Natural killer cell (primary cell): ENCODE results near the gene NAA35. TPM values are rescaled to one million over a fixed set of nuclear protein-coding genes. Genes with fewer than 3 reads are reported as not detected.
A peak's percentile ranks its signal among the peaks of the same experiment; 100 is the strongest.

ENCODE experiments used
- ATAC-seq, 3 donors: fragments of 150-1000 bp in 2 of 3; fragments of 200-7000 bp in 1 of 3; cut with Tn5 transposase; 1 replicate in 1 of 3; 2 replicates in 2 of 3; pipeline ENCODE4 v1.10.0; 2021; ENCODE audit warnings: mild to moderate bottlenecking in 2 of 3, moderate library complexity in 2 of 3
- DNase-seq, 2 donors: peaks; one replicate each; pipeline versions ENCODE4 v3.0.0 to v3.0.0-alpha.2; 2013 to 2021; ENCODE audit warnings: mixed read lengths in 1 of 2
- H3K27ac ChIP-seq: one replicate; pipeline ENCODE4 v1.5.1; 2013; ENCODE audit warnings: mild to moderate bottlenecking, low read length
- H3K27me3 ChIP-seq: one replicate; pipeline ENCODE4 v1.6.1; 2013; ENCODE audit warnings: low read length; ENCODE audit not compliant: control insufficient read depth, insufficient read depth
- H3K36me3 ChIP-seq: one replicate; pipeline ENCODE4 v1.6.1; 2013; ENCODE audit warnings: low read length; ENCODE audit not compliant: control insufficient read depth, insufficient read depth
- H3K4me1 ChIP-seq: one replicate; pipeline ENCODE4 v1.6.1; 2013; ENCODE audit warnings: low read length; ENCODE audit not compliant: control insufficient read depth, insufficient read depth
- H3K4me3 ChIP-seq: one replicate; pipeline ENCODE4 v1.5.1; 2013; ENCODE audit warnings: low read length
- H3K9me3 ChIP-seq: one replicate; pipeline ENCODE4 v1.6.1; 2013; ENCODE audit warnings: low read length; ENCODE audit not compliant: control insufficient read depth, insufficient read depth
- H3K27ac Mint-ChIP-seq, 2 donors: one replicate each; pipeline ENCODE4 v1.8.0; 2022; ENCODE audit warnings: mild to moderate bottlenecking in 2 of 2, mixed read lengths in 2 of 2, moderate library complexity in 1 of 2
- H3K27me3 Mint-ChIP-seq, 2 donors: one replicate each; pipeline ENCODE4 v1.8.0; 2022; ENCODE audit warnings: low read depth in 2 of 2, mixed read lengths in 2 of 2
- H3K36me3 Mint-ChIP-seq: one replicate; pipeline ENCODE4 v1.8.0; 2022; ENCODE audit warnings: mixed read lengths
- H3K4me1 Mint-ChIP-seq, 2 donors: one replicate each; pipeline ENCODE4 v1.8.0; 2022; ENCODE audit warnings: mixed read lengths in 2 of 2
- H3K4me3 Mint-ChIP-seq: one replicate; pipeline ENCODE4 v1.8.0; 2022; ENCODE audit warnings: mild to moderate bottlenecking, moderate library complexity, mixed read lengths
- H3K9me3 Mint-ChIP-seq, 2 donors: one replicate each; pipeline ENCODE4 v1.8.0; 2022; ENCODE audit warnings: mixed read lengths in 2 of 2
- WGBS: methylation state at CpG from one replicate; pipeline ENCODE4 v1.1.7; 2013; ENCODE audit warnings: missing lambda C conversion rate; ENCODE audit not compliant: insufficient coverage; 5-methylcytosine and 5-hydroxymethylcytosine counted together
- intact Hi-C: fragments of 100-400 bp; cut with micrococcal nuclease; formaldehyde crosslinking; loops from one replicate; pipeline ENCODE4 v1.14.2; 2022
- total RNA-seq, 4 donors: library from RNA; stranded (reverse); fragments of 120-200 nt in 1 of 4; gene quantifications; one replicate each; pipeline versions ENCODE4 v1.2.3 to v1.2.4, GENCODE V29; 2013 to 2022
- TF ChIP-seq, protein P1 (sequence below): fragments of 200-600 bp; IDR thresholded peaks from one replicate; pipeline ENCODE4 v1.8.0; 2022; ENCODE audit warnings: antibody characterized with exemption

Gene NAA35
- total RNA-seq, 3 donors from 2014 or later (not counting 1 experiment from before 2014, with no cell fraction given): 19.9 to 27.6 (median 21.0) TPM

DNA sequence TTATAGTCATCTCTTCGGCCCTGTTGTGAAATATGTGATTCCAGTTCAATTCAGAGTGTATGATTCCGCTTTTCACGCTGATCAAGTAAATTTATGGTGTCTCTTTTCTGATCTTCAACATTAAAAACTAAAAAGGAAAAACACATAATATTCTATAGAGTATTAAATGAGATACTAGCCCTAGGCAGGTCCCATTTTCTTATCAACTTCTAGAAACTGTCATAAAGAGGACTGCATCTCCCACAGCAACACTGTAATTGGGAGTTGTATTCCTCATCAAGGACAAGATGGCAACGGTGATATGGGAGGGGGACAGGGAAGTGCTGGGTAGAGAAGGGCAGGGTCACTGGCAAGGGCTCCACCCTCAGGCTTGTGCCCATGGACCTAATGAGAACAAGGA, 86.8 kb downstream of the NAA35 start:
- DNase-seq (no peak), ATAC-seq (no peak)
- H3K27me3 Mint-ChIP-seq: no peaks in the 10 kb centered on the region
- Histone ChIP-seq H3K9me3 (no peaks in the 10 kb centered on the region), H3K36me3 (peaks cover 15% of the 10 kb centered on the region), H3K4me1 (no peaks in the 10 kb centered on the region), H3K4me3 (no peak overlapping the region), H3K27ac (no peak overlapping the region), H3K27me3 (no peaks in the 10 kb centered on the region)
- peak overlapping the region in 1 of 2 donors; percentile 66 for H3K27ac Mint-ChIP-seq
- no peak overlapping the region for H3K4me3 Mint-ChIP-seq
- no peaks in the 10 kb centered on the region for H3K9me3 Mint-ChIP-seq
- 100% methylated on average over 3 of the region's 4 CpGs for WGBS
- H3K4me1 Mint-ChIP-seq: peaks cover 2 to 3% of the 10 kb centered on the region in 2 donors
- TF ChIP-seq, protein P1, sequence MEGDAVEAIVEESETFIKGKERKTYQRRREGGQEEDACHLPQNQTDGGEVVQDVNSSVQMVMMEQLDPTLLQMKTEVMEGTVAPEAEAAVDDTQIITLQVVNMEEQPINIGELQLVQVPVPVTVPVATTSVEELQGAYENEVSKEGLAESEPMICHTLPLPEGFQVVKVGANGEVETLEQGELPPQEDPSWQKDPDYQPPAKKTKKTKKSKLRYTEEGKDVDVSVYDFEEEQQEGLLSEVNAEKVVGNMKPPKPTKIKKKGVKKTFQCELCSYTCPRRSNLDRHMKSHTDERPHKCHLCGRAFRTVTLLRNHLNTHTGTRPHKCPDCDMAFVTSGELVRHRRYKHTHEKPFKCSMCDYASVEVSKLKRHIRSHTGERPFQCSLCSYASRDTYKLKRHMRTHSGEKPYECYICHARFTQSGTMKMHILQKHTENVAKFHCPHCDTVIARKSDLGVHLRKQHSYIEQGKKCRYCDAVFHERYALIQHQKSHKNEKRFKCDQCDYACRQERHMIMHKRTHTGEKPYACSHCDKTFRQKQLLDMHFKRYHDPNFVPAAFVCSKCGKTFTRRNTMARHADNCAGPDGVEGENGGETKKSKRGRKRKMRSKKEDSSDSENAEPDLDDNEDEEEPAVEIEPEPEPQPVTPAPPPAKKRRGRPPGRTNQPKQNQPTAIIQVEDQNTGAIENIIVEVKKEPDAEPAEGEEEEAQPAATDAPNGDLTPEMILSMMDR: no peak
- intact Hi-C loops: no loop called here
- H3K36me3 Mint-ChIP-seq: no peaks in the 10 kb centered on the region

DNA sequence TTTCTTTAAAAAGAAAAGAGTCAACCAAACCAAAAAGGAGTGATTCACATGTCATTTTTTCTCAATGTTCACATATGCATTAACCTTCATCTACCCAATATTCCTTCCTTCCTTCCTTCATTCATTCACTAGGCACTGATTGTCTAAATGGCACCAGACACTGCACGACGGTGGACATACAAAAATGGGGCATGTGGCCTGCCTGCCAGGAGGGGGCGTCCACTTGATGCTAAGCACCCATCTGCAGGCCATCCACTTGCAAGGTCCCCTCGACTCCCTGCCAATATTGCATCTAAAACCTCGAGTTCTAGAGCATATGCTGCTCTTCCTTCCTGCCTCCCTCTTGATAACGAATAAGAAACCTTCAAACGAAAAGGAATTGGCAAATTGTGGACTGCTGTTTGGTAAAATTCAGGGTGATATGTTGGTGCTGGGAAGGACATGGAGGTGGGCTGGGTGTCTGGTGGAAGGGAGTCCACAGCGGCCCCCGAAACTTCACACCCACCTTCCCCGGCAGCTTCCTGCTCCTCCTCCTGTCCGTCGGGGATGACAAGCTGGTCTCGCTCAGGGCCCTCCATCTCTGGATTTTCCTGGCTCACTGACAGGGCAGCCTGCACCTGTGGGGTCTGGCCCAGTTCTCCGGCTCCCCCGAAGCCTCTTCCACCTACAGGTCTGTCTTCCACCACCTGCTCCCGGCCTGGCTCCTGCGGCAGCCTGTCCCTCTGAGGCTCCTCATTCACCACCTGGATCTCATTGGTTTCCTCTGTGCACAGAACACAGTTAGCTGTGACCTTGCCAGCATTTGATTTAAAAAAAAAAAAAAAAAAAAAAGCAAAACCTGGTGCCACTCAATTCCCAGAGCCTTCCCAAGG, 94.2 kb downstream of the NAA35 start:
- Histone ChIP-seq H3K27me3 (no peaks in the 10 kb centered on the region), H3K4me1 (no peaks in the 10 kb centered on the region), H3K9me3 (no peaks in the 10 kb centered on the region), H3K4me3 (no peak overlapping the region), H3K36me3 (no peaks in the 10 kb centered on the region), H3K27ac (no peak overlapping the region)
- TF ChIP-seq, protein P1: peak; percentile 17
- 86% methylated on average over 17 of the region's 17 CpGs for WGBS
- intact Hi-C loops: no loop called here
- H3K9me3 Mint-ChIP-seq: no peaks in the 10 kb centered on the region
- DNase-seq (peak in 1 of 2 donors; percentile 7), ATAC-seq (peak in 1 of 3 donors; percentile 41)
- H3K36me3 Mint-ChIP-seq: no peaks in the 10 kb centered on the region
- H3K27ac Mint-ChIP-seq: no peak overlapping the region
- no peak overlapping the region for H3K4me3 Mint-ChIP-seq
- H3K4me1 Mint-ChIP-seq: no peaks in the 10 kb centered on the region
- no peaks in the 10 kb centered on the region for H3K27me3 Mint-ChIP-seq

DNA sequence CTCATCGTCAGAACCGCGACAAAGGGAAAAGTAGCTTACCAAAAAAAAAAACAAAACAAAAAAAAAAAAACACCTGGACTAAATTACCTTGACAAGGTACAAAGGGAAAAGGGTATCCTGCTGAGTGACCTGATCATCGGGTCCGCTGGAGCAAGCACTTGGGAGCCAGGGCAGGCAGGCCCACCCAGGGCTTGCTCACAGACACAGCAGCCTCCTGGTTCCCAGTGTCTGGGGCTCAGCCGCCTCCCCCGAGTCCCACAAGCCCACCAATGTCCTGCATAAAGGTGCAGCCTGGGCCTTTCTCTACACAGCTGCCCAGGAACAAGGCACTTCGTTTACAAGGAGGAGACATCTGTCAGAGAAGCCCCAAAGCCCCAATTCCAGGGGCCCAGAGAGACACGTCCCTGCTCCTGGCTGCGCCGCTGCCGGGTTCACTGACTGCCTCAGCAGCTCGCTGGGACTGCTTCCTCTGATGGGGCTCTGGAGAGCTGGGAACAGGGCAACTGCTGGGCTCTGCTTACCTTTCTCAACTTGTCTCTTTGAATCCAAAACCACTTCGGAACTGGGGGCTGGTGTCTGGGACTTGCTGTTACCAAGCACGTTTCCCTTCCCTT, 95.0 kb downstream of the NAA35 start:
- no peaks in the 10 kb centered on the region for H3K36me3 Mint-ChIP-seq
- Histone ChIP-seq H3K9me3 (no peaks in the 10 kb centered on the region), H3K27me3 (no peaks in the 10 kb centered on the region), H3K27ac (no peak overlapping the region), H3K4me1 (no peaks in the 10 kb centered on the region), H3K4me3 (no peak overlapping the region), H3K36me3 (no peaks in the 10 kb centered on the region)
- TF ChIP-seq, protein P1: no peak
- no peaks in the 10 kb centered on the region for H3K4me1 Mint-ChIP-seq
- no peak for ATAC-seq
- H3K9me3 Mint-ChIP-seq: no peaks in the 10 kb centered on the region
- no peaks in the 10 kb centered on the region for H3K27me3 Mint-ChIP-seq
- WGBS: 91% methylated on average over 12 of the region's 15 CpGs
- H3K4me3 Mint-ChIP-seq: no peak overlapping the region
- DNase-seq: no peak
- H3K27ac Mint-ChIP-seq: no peak overlapping the region
- intact Hi-C loops: no loop called here
